ENCODE results near the gene PAQR5. TPM values are rescaled to one million over a fixed set of nuclear protein-coding genes. Genes with fewer than 3 reads are reported as not detected.

PAQR5 gene
- total and polyA plus RNA-seq, 2 donors (not counting 3 experiments of a cell fraction or from before 2014, with no cell fraction given), result 0.08 to 0.09 TPM

- Histone ChIP-seq H3K27me3 (ENCODE audit: control insufficient read depth in 2 of 2, insufficient read depth in 2 of 2, low read length in 2 of 2) (no peaks in the 10 kb centered on the region), H3K9me1 (replicated peaks; ENCODE audit: control insufficient read depth, extremely low read depth, insufficient read depth, low read length) (no peaks in the 10 kb centered on the region), H3K4me3 (replicated peaks in 1 of 3; ENCODE audit: insufficient read depth in 1 of 3, low read depth in 1 of 3, low read length in 3 of 3) (no peak overlapping the region), H4K20me1 (replicated peaks; ENCODE audit: control insufficient read depth, extremely low read depth, insufficient read depth, low read length) (no peaks in the 10 kb centered on the region), H3K9ac (replicated peaks; ENCODE audit: extremely low read depth, insufficient read depth, low read length) (no peak overlapping the region), H3K27ac (ENCODE audit: insufficient read depth, low read depth, low read length) (no peak overlapping the region), H2AFZ (ENCODE audit: low read depth, low read length) (no peak overlapping the region), H3K4me1 (ENCODE audit: control insufficient read depth, extremely low read depth, insufficient read depth, low read length) (no peaks in the 10 kb centered on the region), H3K79me2 (ENCODE audit: control insufficient read depth, insufficient read depth, low read length) (no peaks in the 10 kb centered on the region), H3K9me3 (replicated peaks; ENCODE audit: control insufficient read depth, insufficient read depth, low read length) (no peaks in the 10 kb centered on the region), H3K36me3 (ENCODE audit: control insufficient read depth in 2 of 2, extremely low read depth in 1 of 2, insufficient read depth in 2 of 2, low read length in 2 of 2) (no peaks in the 10 kb centered on the region), H3K4me2 (ENCODE audit: insufficient read depth, low read length) (no peak overlapping the region)
- TF ChIP-seq EZH2 (IDR thresholded peaks at IDR 0.05; ENCODE audit: borderline replicate concordance, low read depth, low read length, severe bottlenecking) (no peak), CTCF (IDR thresholded peaks at IDR 0.05; ENCODE audit: extremely low read depth in 1 of 2, insufficient read depth in 1 of 2, low read depth in 1 of 2, low read length in 2 of 2) (no peak), MYC (IDR thresholded peaks at IDR 0.05; ENCODE audit: low read depth, low read length) (no peak)
- intact Hi-C loops (cut with micrococcal nuclease), result no loop called here
- ChIA-PET POLR2A (no interaction called here), CTCF (interaction anchor here (0.8 kb wide), 1 partner anchor 255 kb away, joined by 3 read pairs; no protein-coding TSS in a partner anchor)
- DNase-seq (ENCODE audit: low read depth, low spot score) (no peak), FAIRE-seq (no peak)
- no TSS peak for BruUV-seq (replicated peaks)
- dilution Hi-C loops (cut with MboI; ENCODE audit: extremely low pct_ligation_motif_present, low sequenced_read_pairs), result no loop called here
Observed at GRCh38 chr15:69314131-69314530, 15.4 kb downstream of the PAQR5 start.

GRCh38 chr15:69314736-69315135 lies 16.0 kb downstream of the PAQR5 start:
- no peak for FAIRE-seq
- intact Hi-C loops (cut with micrococcal nuclease), result no loop called here
- Histone ChIP-seq H3K9me1 (replicated peaks; ENCODE audit: control insufficient read depth, extremely low read depth, insufficient read depth, low read length) (no peaks in the 10 kb centered on the region), H3K27ac (ENCODE audit: insufficient read depth, low read depth, low read length) (no peak overlapping the region), H3K4me2 (ENCODE audit: insufficient read depth, low read length) (no peak overlapping the region), H3K36me3 (ENCODE audit: control insufficient read depth in 2 of 2, extremely low read depth in 1 of 2, insufficient read depth in 2 of 2, low read length in 2 of 2) (no peaks in the 10 kb centered on the region), H4K20me1 (replicated peaks; ENCODE audit: control insufficient read depth, extremely low read depth, insufficient read depth, low read length) (no peaks in the 10 kb centered on the region), H2AFZ (ENCODE audit: low read depth, low read length) (no peak overlapping the region), H3K79me2 (ENCODE audit: control insufficient read depth, insufficient read depth, low read length) (no peaks in the 10 kb centered on the region), H3K9ac (replicated peaks; ENCODE audit: extremely low read depth, insufficient read depth, low read length) (no peak overlapping the region), H3K27me3 (ENCODE audit: control insufficient read depth in 2 of 2, insufficient read depth in 2 of 2, low read length in 2 of 2) (no peaks in the 10 kb centered on the region), H3K4me3 (replicated peaks in 1 of 3; ENCODE audit: insufficient read depth in 1 of 3, low read depth in 1 of 3, low read length in 3 of 3) (no peak overlapping the region), H3K9me3 (replicated peaks; ENCODE audit: control insufficient read depth, insufficient read depth, low read length) (no peaks in the 10 kb centered on the region), H3K4me1 (ENCODE audit: control insufficient read depth, extremely low read depth, insufficient read depth, low read length) (no peaks in the 10 kb centered on the region)
- TF ChIP-seq POLR2A (IDR thresholded peaks at IDR 0.05; ENCODE audit: low read depth, low read length), result no peak
- TF ChIP-seq MAX (IDR thresholded peaks at IDR 0.05; ENCODE audit: insufficient read depth, insufficient read length), result no peak
- TF ChIP-seq POLR2AphosphoS5 (IDR thresholded peaks at IDR 0.05; ENCODE audit: insufficient read depth, low read depth, low read length), result no peak
- no peak for TF ChIP-seq JUN (IDR thresholded peaks at IDR 0.05; ENCODE audit: borderline replicate concordance, insufficient read depth, insufficient read length, low read depth)
- TF ChIP-seq EZH2 (IDR thresholded peaks at IDR 0.05; ENCODE audit: borderline replicate concordance, low read depth, low read length, severe bottlenecking), result no peak
- no peak for TF ChIP-seq CTCF (IDR thresholded peaks at IDR 0.05; ENCODE audit: extremely low read depth in 1 of 2, insufficient read depth in 1 of 2, low read depth in 1 of 2, low read length in 2 of 2)
- no peak for TF ChIP-seq GATA2 (IDR thresholded peaks at IDR 0.05; ENCODE audit: insufficient read depth, insufficient read length, low read depth, low read length)
- no peak for TF ChIP-seq FOS (IDR thresholded peaks at IDR 0.05; ENCODE audit: borderline replicate concordance, insufficient read depth, low read length)
- TF ChIP-seq MYC (IDR thresholded peaks at IDR 0.05; ENCODE audit: low read depth, low read length), result no peak
- dilution Hi-C loops (cut with MboI; ENCODE audit: extremely low pct_ligation_motif_present, low sequenced_read_pairs), result no loop called here
- CTCF ChIA-PET, result interaction anchor here (0.8 kb wide), 1 partner anchor 255 kb away, joined by 3 read pairs; no protein-coding TSS in a partner anchor
- DNase-seq (ENCODE audit: low read depth, low spot score), result no peak
- no TSS peak for BruUV-seq (replicated peaks)
- POLR2A ChIA-PET, result no interaction called here

Data from endothelial cell of umbilical vein (primary cell).